Vagina (tissue), 2 donors: Measurements from ENCODE around the gene CAPN7. TPM values are rescaled to one million over a fixed set of nuclear protein-coding genes. Genes with fewer than 3 reads are reported as not detected.
"Not testable (repeated sequence)": the region's sequence is repeated elsewhere in the genome, so short reads cannot be mapped to it uniquely, and the experiment has no call there.

Source experiments
- DNase-seq, 2 donors: peaks; one replicate each; pipeline ENCODE4 v3.0.0-alpha.2; 2017; ENCODE audit errors: extremely low spot score in 2 of 2
- H3K27ac ChIP-seq: fragments of 200-600 bp; sonication (generic); one replicate; pipeline ENCODE4 v1.5.1; 2019
- H3K27me3 ChIP-seq: fragments of 200-600 bp; sonication (generic); one replicate; pipeline ENCODE4 v1.5.1; 2019
- H3K36me3 ChIP-seq, 2 donors: fragments of 200-600 bp; sonication (generic); one replicate each; pipeline ENCODE4 v1.5.1; 2017 to 2019
- H3K4me1 ChIP-seq: fragments of 200-600 bp; sonication (generic); one replicate; pipeline ENCODE4 v1.5.1; 2019
- H3K4me3 ChIP-seq, 2 donors: fragments of 200-600 bp; sonication (generic); 1 replicate in 1 of 2; 2 replicates in 1 of 2; pipeline ENCODE4 v1.5.1; 2016 to 2019
- H3K9me3 ChIP-seq: fragments of 200-600 bp; sonication (generic); one replicate; pipeline ENCODE4 v1.5.1; 2019
- CTCF ChIP-seq, 3 experiments: fragments of 450-650 bp in 2 of 3; fragments of 200-600 bp in 1 of 3; sonication (generic) in 1 of 3; IDR thresholded peaks; one replicate each; pipeline ENCODE4 v1.5.1; 2017 to 2019; ENCODE audit warnings: antibody characterized with exemption in 3 of 3, mild to moderate bottlenecking in 2 of 3, moderate library complexity in 2 of 3
- POLR2A ChIP-seq, 2 donors: fragments of 450-650 bp; IDR thresholded peaks; one replicate each; pipeline ENCODE4 v1.6.1; 2017; ENCODE audit warnings: antibody characterized with exemption in 2 of 2, mild to moderate bottlenecking in 2 of 2, moderate library complexity in 2 of 2
- POLR2AphosphoS5 ChIP-seq, 2 donors: sonication (generic); formaldehyde crosslinking; IDR thresholded peaks; one replicate each; pipeline ENCODE4 v1.9.0; 2017; ENCODE audit warnings: antibody characterized with exemption in 2 of 2, mild to moderate bottlenecking in 2 of 2, low read depth in 1 of 2; ENCODE audit not compliant: insufficient read depth in 1 of 2
- intact Hi-C: fragments of 100-400 bp; cut with DNase I; formaldehyde crosslinking; loops from one replicate; pipeline ENCODE4 v1.15.1; 2023
- total RNA-seq: library from RNA; depleted of rRNA; stranded (reverse); fragments of >200 nt; gene quantifications from one replicate; pipeline ENCODE4 v1.2.3, GENCODE V29; 2016

The CAPN7 gene
- total RNA-seq = 72.4 TPM

DNA sequence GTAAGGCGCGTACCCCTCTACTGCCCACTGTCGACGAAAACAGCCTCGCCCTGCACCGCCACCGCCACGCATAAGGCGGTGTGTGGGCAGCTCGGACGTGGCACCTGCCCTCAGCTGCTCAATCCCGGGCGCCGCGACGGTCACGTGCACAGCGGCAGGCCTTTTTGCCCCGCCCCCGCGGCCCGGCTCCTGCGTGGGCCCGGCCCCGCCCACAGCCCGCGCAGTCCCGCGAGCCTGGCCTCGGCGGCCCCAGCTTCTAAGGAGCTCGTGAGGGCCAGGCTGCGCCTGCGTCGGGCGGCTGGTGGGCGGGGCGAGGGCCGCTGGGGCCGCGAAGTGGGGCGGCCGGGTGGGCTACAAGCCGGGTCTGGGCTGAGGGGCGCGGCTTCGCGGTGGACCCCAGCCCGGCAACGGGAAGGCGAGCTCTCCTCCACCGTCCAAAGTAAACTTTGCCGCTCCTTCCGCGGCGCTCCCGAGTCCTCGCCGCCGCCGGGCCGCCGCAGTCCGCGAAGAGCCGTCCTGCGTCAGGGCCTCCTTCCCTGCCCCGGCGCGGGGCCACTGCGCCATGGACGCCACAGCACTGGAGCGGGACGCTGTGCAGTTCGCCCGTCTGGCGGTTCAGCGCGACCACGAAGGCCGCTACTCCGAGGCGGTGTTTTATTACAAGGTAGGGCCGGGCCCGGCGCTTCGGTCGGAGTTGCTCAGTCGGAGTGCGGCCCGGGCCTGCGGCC lies at the start of gene CAPN7:
CAPN7 (plus strand) TSS at position 313 of the 728 bp plus-strand sequence; CDS start at position 563, 250 bp downstream.
- TF ChIP-seq POLR2A (IDR thresholded peaks at IDR 0.05) (peak; percentile 62 to 94), POLR2AphosphoS5 (IDR thresholded peaks at IDR 0.05; ENCODE audit: insufficient read depth in 1 of 2, low read depth in 1 of 2) (peak; percentile 32 to 88), CTCF (IDR thresholded peaks at IDR 0.05) (peak in 2 of 3 experiments; percentile 4 to 21)
- peaks cover 32% of the 10 kb centered on the region for H3K4me1 ChIP-seq
- H3K4me3 ChIP-seq = peak within 1 kb of the TSS; percentile 88 to 98
- H3K9me3 ChIP-seq = no peaks in the 10 kb centered on the region
- H3K36me3 ChIP-seq = no peaks in the 10 kb centered on the region
- H3K27ac ChIP-seq = peak within 1 kb of the TSS; percentile 96
- no peaks in the 10 kb centered on the region for H3K27me3 ChIP-seq
- intact Hi-C loops = no loop called here
- DNase-seq = peak in 1 of 2 donors; percentile 91

GRCh38 chr3:15157441-15157840 lies 48.6 kb upstream of the CAPN7 start:
- H3K9me3 ChIP-seq = no peaks in the 10 kb centered on the region

DNA sequence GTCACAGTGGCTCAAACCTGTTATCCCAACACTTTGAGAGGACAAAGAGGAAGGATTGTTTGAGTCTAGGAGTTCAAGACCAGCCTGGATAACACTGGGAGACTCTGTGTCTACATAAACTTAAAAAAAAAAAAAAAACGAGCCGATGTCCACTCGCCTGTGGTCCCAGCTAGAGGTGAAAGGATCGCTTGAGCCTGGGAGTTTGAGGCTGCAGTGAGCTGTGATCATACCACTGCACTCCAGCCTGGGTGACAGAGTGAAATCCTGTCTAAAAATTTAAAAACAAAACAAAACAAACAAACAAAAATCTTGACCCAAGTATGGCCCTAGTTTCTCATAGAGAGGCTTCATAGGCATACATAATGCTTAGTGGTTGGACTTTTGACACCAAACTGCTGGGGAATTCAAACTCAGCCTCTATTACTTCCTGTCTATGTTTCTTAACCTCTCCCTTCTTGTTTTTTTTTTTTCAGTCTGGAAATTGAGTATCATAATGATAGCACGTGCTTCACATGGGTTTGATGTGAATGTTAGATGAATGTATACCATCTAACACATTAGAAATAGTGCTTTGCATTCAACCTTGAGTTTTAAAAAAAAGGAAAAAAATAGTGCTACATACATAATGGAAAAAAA lies 46.4 kb upstream of the CAPN7 start:
- intact Hi-C loops = no loop called here
- no peaks in the 10 kb centered on the region for H3K36me3 ChIP-seq
- H3K9me3 ChIP-seq = no peaks in the 10 kb centered on the region
- no peak overlapping the region for H3K4me3 ChIP-seq
- H3K4me1 ChIP-seq = peaks cover 2% of the 10 kb centered on the region
- H3K27me3 ChIP-seq = no peaks in the 10 kb centered on the region
- TF ChIP-seq POLR2AphosphoS5 (IDR thresholded peaks at IDR 0.05; ENCODE audit: insufficient read depth in 1 of 2, low read depth in 1 of 2) (no peak), CTCF (IDR thresholded peaks at IDR 0.05) (no peak), POLR2A (IDR thresholded peaks at IDR 0.05) (no peak)
- no peak overlapping the region for H3K27ac ChIP-seq
- no peak for DNase-seq

More at GRCh38 chr3:15157441-15157840, 48.6 kb upstream of the CAPN7 start:
- Histone ChIP-seq H3K27ac (no peak overlapping the region), H3K36me3 (no peaks in the 10 kb centered on the region), H3K27me3 (no peaks in the 10 kb centered on the region), H3K4me3 (no peak overlapping the region), H3K4me1 (no peaks in the 10 kb centered on the region)
- TF ChIP-seq CTCF (IDR thresholded peaks at IDR 0.05) = no peak
- TF ChIP-seq POLR2A (IDR thresholded peaks at IDR 0.05) = no peak
- TF ChIP-seq POLR2AphosphoS5 (IDR thresholded peaks at IDR 0.05; ENCODE audit: insufficient read depth in 1 of 2, low read depth in 1 of 2) = no peak
- DNase-seq = no peak
- intact Hi-C loops = no loop called here

GRCh38 chr3:15160662-15161061 lies 45.4 kb upstream of the CAPN7 start:
- TF ChIP-seq CTCF (IDR thresholded peaks at IDR 0.05) (no peak), POLR2A (IDR thresholded peaks at IDR 0.05) (no peak), POLR2AphosphoS5 (IDR thresholded peaks at IDR 0.05; ENCODE audit: insufficient read depth in 1 of 2, low read depth in 1 of 2) (no peak)
- Histone ChIP-seq H3K27ac (no peak overlapping the region), H3K4me1 (peaks cover 7% of the 10 kb centered on the region), H3K36me3 (no peaks in the 10 kb centered on the region), H3K9me3 (no peaks in the 10 kb centered on the region), H3K27me3 (no peaks in the 10 kb centered on the region), H3K4me3 (no peak overlapping the region)
- intact Hi-C loops = no loop called here
- DNase-seq = no peak

- Histone ChIP-seq H3K4me1 (peaks cover 7% of the 10 kb centered on the region), H3K9me3 (no peaks in the 10 kb centered on the region), H3K27me3 (no peaks in the 10 kb centered on the region), H3K36me3 (no peaks in the 10 kb centered on the region), H3K27ac (no peak overlapping the region), H3K4me3 (no peak overlapping the region)
- intact Hi-C loops = no loop called here
- TF ChIP-seq POLR2AphosphoS5 (IDR thresholded peaks at IDR 0.05; ENCODE audit: insufficient read depth in 1 of 2, low read depth in 1 of 2) = no peak
- no peak for TF ChIP-seq POLR2A (IDR thresholded peaks at IDR 0.05)
- TF ChIP-seq CTCF (IDR thresholded peaks at IDR 0.05) = no peak
- no peak for DNase-seq
Observed at GRCh38 chr3:15161133-15161532, 44.9 kb upstream of the CAPN7 start.

GRCh38 chr3:15163656-15164055 lies 42.4 kb upstream of the CAPN7 start:
- intact Hi-C loops, H3K27ac ChIP-seq, H3K4me3 ChIP-seq, H3K9me3 ChIP-seq, H3K27me3 ChIP-seq, H3K36me3 ChIP-seq, H3K4me1 ChIP-seq, DNase-seq: not testable (repeated sequence)
